ENCODE data around the gene GBGT1. TPM values are rescaled to one million over a fixed set of nuclear protein-coding genes. Genes with fewer than 3 reads are reported as not detected.

Gene GBGT1
- polyA plus RNA-seq, 1 of the 3 experiments (the other 2 are of a cell fraction): 0.51 TPM

GRCh38 chr9:133103183-133103986 lies 60.3 kb downstream of the GBGT1 start:
- Histone ChIP-seq H3K9me2 (no peaks in the 10 kb centered on the region), H3K4me2 (no peak overlapping the region), H4K20me1 (ENCODE audit: insufficient read depth) (0 out of 2 replicates have a peak, but pooled peaks cover 7% of the 10 kb centered on the region), H3K4me3 (ENCODE audit: low read depth in 2 of 2, low read length in 1 of 2) (no peak overlapping the region; a peak in 1 of 4 replicates), H3K79me2 (ENCODE audit: insufficient read depth) (no peaks in the 10 kb centered on the region), H3F3A (replicated peaks; ENCODE audit: insufficient read depth) (no peaks in the 10 kb centered on the region), H3K27ac (ENCODE audit: low read depth in 2 of 2, low read length in 1 of 2) (peak overlapping the region in 1 of 2 experiments; percentile 50; a peak in 1 of 4 replicates), H3K27me3 (ENCODE audit: insufficient read depth) (no peaks in the 10 kb centered on the region), H3K9me3 (no peaks in the 10 kb centered on the region), H3K4me1 (ENCODE audit: control insufficient read depth in 1 of 2, insufficient read depth in 2 of 2, low read depth in 1 of 2, low read length in 1 of 2) (peaks cover 0 to 2% of the 10 kb centered on the region in 2 experiments; a peak in 1 of 4 replicates), H3K9ac (no peak overlapping the region), H2AFZ (ENCODE audit: low read depth) (no peak overlapping the region), H3K36me3 (replicated peaks in 1 of 2; ENCODE audit: control insufficient read depth in 1 of 2, insufficient read depth in 2 of 2, low read length in 1 of 2) (peaks cover 26 to 82% of the 10 kb centered on the region in 2 experiments)
- TF ChIP-seq RAD21 (IDR thresholded peaks at IDR 0.05; ENCODE audit: low read length) (peak; percentile 92), GABPA (IDR thresholded peaks at IDR 0.05; ENCODE audit: low read depth) (no peak), SMC3 (IDR thresholded peaks at IDR 0.05; ENCODE audit: low read depth, low read length) (peak; percentile 94), CTCF (IDR thresholded peaks at IDR 0.05) (peak; percentile 94), MXI1 (IDR thresholded peaks at IDR 0.05; ENCODE audit: low read depth, low read length) (peak; percentile 67; the same call in 1 of the 2 replicates), FOXJ3 (CRISPR knock-in tag; IDR thresholded peaks at IDR 0.05) (no peak)
- ChIA-PET POLR2A (interaction anchor here (1.0 to 1.3 kb wide), 3 partner anchors 13 to 41 kb away, joined by 4 to 6 read pairs (median 4); no protein-coding TSS in a partner anchor), CTCF (interaction anchor here (0.6 to 30.3 kb wide), 29 partner anchors 8 to 226 kb away, joined by 3 to 810 read pairs (median 3); partner anchors contain the start of genes GBGT1 and GTF3C5)
- DNase-seq: peak; percentile 93
- 79% methylated on average over 7 of the region's 14 CpGs for WGBS (ENCODE audit: low lambda C conversion rate)

Other genes with a start within 250 kb of the GBGT1 start
- gene TSC1, start 219.3 kb downstream of the GBGT1 start, polyA plus RNA-seq (2012; rRNA removed): 18.3 and 27.6 TPM in 2 replicates
- gene GFI1B, start 185.2 kb downstream of the GBGT1 start, polyA plus RNA-seq (2012; rRNA removed): 0.03 TPM in 1 of 2 replicates, not detected in the other
- gene GTF3C5, start 132.9 kb downstream of the GBGT1 start, polyA plus RNA-seq (2012; rRNA removed): 57.3 and 59.1 TPM in 2 replicates
- 0.75 and 0.87 TPM in 2 replicates for gene CEL, start 101.9 kb downstream of the GBGT1 start, polyA plus RNA-seq (2012; rRNA removed)
- gene RALGDS, start 42.7 kb downstream of the GBGT1 start, polyA plus RNA-seq (2012; rRNA removed): 64.1 and 64.7 TPM in 2 replicates
- gene OBP2B, start 45.3 kb upstream of the GBGT1 start, polyA plus RNA-seq (2012; rRNA removed): not detected in 2 replicates
- gene ABO, start 111.3 kb upstream of the GBGT1 start, polyA plus RNA-seq (2012; rRNA removed): not detected in 2 replicates
- 42.1 and 44.5 TPM in 2 replicates for gene SURF6, start 172.3 kb upstream of the GBGT1 start, polyA plus RNA-seq (2012; rRNA removed)
- 23.0 and 27.9 TPM in 2 replicates for gene MED22, start 184.2 kb upstream of the GBGT1 start, polyA plus RNA-seq (2012; rRNA removed)
- gene RPL7A, start 184.3 kb upstream of the GBGT1 start, polyA plus RNA-seq (2012; rRNA removed): 3,936 and 4,121 TPM in 2 replicates
- 97.9 and 103 TPM in 2 replicates for gene SURF1, start 192.6 kb upstream of the GBGT1 start, polyA plus RNA-seq (2012; rRNA removed)
- 35.7 and 46.8 TPM in 2 replicates for gene SURF2, start 192.6 kb upstream of the GBGT1 start, polyA plus RNA-seq (2012; rRNA removed)
- 156 and 165 TPM in 2 replicates for gene SURF4, start 212.1 kb upstream of the GBGT1 start, polyA plus RNA-seq (2012; rRNA removed)
- gene STKLD1, start 212.5 kb upstream of the GBGT1 start, polyA plus RNA-seq (2012; rRNA removed): 2.3 and 2.5 TPM in 2 replicates